C4-2B (cell line): ENCODE data around the gene PRSS38.

Experiments
- CTCF ChIP-seq: fragments of 450-650 bp; conservative IDR thresholded peaks from 2 replicates; pipeline ENCODE4 v1.5.1; 2017; ENCODE audit warnings: mild to moderate bottlenecking
- ZFX ChIP-seq: fragments of 450-650 bp; IDR thresholded peaks from 2 replicates; pipeline ENCODE4 v1.6.1; 2017

GRCh38 chr1:227798078-227798802 lies 17.2 kb upstream of the PRSS38 start:
- no peak for TF ChIP-seq CTCF
- no peak for TF ChIP-seq ZFX
